OCI-LY1 (cell line): ENCODE results near the gene TKTL1.

ENCODE experiments used
- H2AFZ ChIP-seq: fragments of 200-600 bp; sonication (generic), shearing (Covaris generic); 2 replicates; pipeline ENCODE4 v1.6.0; 2014; ENCODE audit warnings: antibody characterized with exemption, mild to moderate bottlenecking, low read length
- H3F3A ChIP-seq: fragments of 200-600 bp; sonication (generic), shearing (Covaris generic); 2 replicates; pipeline ENCODE4 v1.6.0; 2014; ENCODE audit warnings: mild to moderate bottlenecking, antibody characterized with exemption, low read length, moderate library complexity; ENCODE audit not compliant: insufficient read depth
- H3K27ac ChIP-seq: fragments of 200-600 bp; sonication (generic); 2 replicates; pipeline ENCODE4 v1.5.1; 2014; ENCODE audit warnings: low read length, mixed run types, mild to moderate bottlenecking, low read depth; ENCODE audit not compliant: poor library complexity, severe bottlenecking
- H3K27me3 ChIP-seq: fragments of 200-600 bp; sonication (generic); 2 replicates; pipeline ENCODE4 v1.6.0; 2014; ENCODE audit warnings: antibody characterized with exemption, mild to moderate bottlenecking, low read length, moderate library complexity; ENCODE audit not compliant: insufficient read depth
- H3K36me3 ChIP-seq: fragments of 200-600 bp; sonication (generic); 2 replicates; pipeline ENCODE4 v1.6.1; 2014; ENCODE audit warnings: mild to moderate bottlenecking, antibody characterized with exemption, low read length, moderate library complexity, mixed read lengths; ENCODE audit not compliant: insufficient read depth
- H3K4me1 ChIP-seq: fragments of 200-600 bp; sonication (generic); 2 replicates; pipeline ENCODE4 v1.5.1; 2014; ENCODE audit warnings: mild to moderate bottlenecking, low read length, moderate library complexity; ENCODE audit not compliant: insufficient read depth, severe bottlenecking
- H3K4me2 ChIP-seq: fragments of 200-600 bp; sonication (generic), shearing (Covaris generic); 2 replicates; pipeline ENCODE4 v1.6.1; 2014; ENCODE audit warnings: low read length
- H3K4me3 ChIP-seq: fragments of 200-600 bp; sonication (generic); 2 replicates; pipeline ENCODE4 v1.5.1; 2014; ENCODE audit warnings: low read length, low read depth, mild to moderate bottlenecking, mixed read lengths; ENCODE audit not compliant: poor library complexity, severe bottlenecking
- H3K79me2 ChIP-seq: fragments of 200-600 bp; shearing (Covaris generic); 2 replicates; pipeline ENCODE4 v1.6.1; 2016; ENCODE audit warnings: mixed run types, low read length, mixed read lengths; ENCODE audit not compliant: insufficient read depth
- H3K9ac ChIP-seq: fragments of 200-600 bp; sonication (generic), shearing (Covaris generic); 2 replicates; pipeline ENCODE4 v1.6.1; 2014; ENCODE audit warnings: mild to moderate bottlenecking, low read length, mixed read lengths
- H3K9me2 ChIP-seq: fragments of 200-600 bp; sonication (generic), shearing (Covaris generic); 2 replicates; pipeline ENCODE4 v1.6.1; 2014; ENCODE audit warnings: low read depth, mild to moderate bottlenecking, low read length, mixed read lengths
- H3K9me3 ChIP-seq: fragments of 200-600 bp; shearing (Covaris generic); 2 replicates; pipeline ENCODE4 v1.6.1; 2014; ENCODE audit warnings: low read length, mixed read lengths
- H4K20me1 ChIP-seq: fragments of 200-600 bp; sonication (generic), shearing (Covaris generic); 2 replicates; pipeline ENCODE4 v1.6.0; 2016; ENCODE audit warnings: mild to moderate bottlenecking, low read length; ENCODE audit not compliant: insufficient read depth
- EZH2 ChIP-seq: fragments of 200-600 bp; sonication (generic), shearing (Covaris generic); IDR thresholded peaks from 2 replicates; pipeline ENCODE4 v1.8.0; 2017; ENCODE audit warnings: borderline replicate concordance, mixed run types, mild to moderate bottlenecking, antibody characterized with exemption, low read length, moderate library complexity, mixed read lengths
- TF ChIP-seq, protein P1 (sequence below): fragments of 200-600 bp; sonication (generic), shearing (Covaris generic); IDR thresholded peaks from 2 replicates; pipeline ENCODE4 v1.5.1; 2017; ENCODE audit warnings: mild to moderate bottlenecking, antibody characterized with exemption, low read length, moderate library complexity, mixed read lengths

Gene TKTL1

DNA sequence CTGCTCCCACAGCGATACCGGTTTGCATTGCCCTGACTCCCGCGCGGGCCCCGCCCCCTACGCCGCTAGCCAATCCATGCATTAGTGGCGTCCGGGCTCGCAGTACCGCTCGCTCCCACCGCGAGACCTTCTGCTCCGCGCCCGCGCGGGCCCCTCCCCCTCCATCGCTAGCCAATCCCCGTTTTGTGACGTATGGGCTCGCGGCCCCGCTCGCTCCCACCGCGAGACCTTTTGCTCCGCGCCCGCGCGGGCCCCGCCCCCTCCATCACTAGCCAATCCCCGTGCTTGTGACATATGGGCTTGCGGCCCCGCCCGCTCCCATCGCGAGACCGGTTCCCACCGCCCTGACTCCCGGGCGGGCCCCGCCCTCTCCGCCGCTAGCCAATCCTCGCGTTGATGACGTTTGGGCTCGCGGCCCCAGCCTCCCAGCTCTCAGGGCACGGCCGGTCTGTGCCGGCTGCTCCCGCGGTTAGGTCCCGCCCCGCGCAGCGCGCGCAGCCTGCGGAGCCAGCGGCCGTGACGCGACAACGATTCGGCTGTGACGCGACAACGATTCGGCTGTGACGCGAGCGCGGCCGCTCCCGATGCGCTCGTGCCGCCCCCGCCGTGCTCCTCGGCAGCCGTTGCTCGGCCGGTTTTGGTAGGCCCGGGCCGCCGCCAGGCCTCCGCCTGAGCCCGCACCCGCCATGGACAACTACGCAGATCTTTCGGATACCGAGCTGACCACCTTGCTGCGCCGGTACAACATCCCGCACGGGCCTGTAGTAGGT lies 83.4 kb downstream of the TKTL1 start, which contains the start of gene EMD:
EMD (plus strand) TSS at position 497 of the 770 bp plus-strand sequence; CDS start at position 687, 190 bp downstream.
- Histone ChIP-seq H3K9ac (peak within 1 kb of the TSS; percentile 96), H3K79me2 (no peaks in the 10 kb centered on the region; the same call in 1 of the 2 replicates), H3K36me3 (peaks cover 8% of the 10 kb centered on the region), H3K4me3 (peak within 1 kb of the TSS; percentile 90), H3F3A (no peaks in the 10 kb centered on the region), H3K9me3 (no peaks in the 10 kb centered on the region), H3K9me2 (no peaks in the 10 kb centered on the region), H2AFZ (no peak within 1 kb of the TSS), H3K27ac (peak within 1 kb of the TSS; percentile 61), H3K27me3 (no peaks in the 10 kb centered on the region), H3K4me2 (peak within 1 kb of the TSS; percentile 84), H4K20me1 (no peaks in the 10 kb centered on the region), H3K4me1 (peaks cover 29% of the 10 kb centered on the region)
- TF ChIP-seq, protein P1, sequence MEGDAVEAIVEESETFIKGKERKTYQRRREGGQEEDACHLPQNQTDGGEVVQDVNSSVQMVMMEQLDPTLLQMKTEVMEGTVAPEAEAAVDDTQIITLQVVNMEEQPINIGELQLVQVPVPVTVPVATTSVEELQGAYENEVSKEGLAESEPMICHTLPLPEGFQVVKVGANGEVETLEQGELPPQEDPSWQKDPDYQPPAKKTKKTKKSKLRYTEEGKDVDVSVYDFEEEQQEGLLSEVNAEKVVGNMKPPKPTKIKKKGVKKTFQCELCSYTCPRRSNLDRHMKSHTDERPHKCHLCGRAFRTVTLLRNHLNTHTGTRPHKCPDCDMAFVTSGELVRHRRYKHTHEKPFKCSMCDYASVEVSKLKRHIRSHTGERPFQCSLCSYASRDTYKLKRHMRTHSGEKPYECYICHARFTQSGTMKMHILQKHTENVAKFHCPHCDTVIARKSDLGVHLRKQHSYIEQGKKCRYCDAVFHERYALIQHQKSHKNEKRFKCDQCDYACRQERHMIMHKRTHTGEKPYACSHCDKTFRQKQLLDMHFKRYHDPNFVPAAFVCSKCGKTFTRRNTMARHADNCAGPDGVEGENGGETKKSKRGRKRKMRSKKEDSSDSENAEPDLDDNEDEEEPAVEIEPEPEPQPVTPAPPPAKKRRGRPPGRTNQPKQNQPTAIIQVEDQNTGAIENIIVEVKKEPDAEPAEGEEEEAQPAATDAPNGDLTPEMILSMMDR: no peak
- no peak for TF ChIP-seq EZH2

- no peaks in the 10 kb centered on the region for H3K9me2 ChIP-seq
- peak overlapping the region; percentile 90 for H3K4me3 ChIP-seq
- H3K27me3 ChIP-seq: no peaks in the 10 kb centered on the region
- H2AFZ ChIP-seq: no peak overlapping the region
- peaks cover 30% of the 10 kb centered on the region for H3K4me1 ChIP-seq
- H3K9ac ChIP-seq: peak overlapping the region; percentile 96
- H3K4me2 ChIP-seq: peak overlapping the region; percentile 73
- no peaks in the 10 kb centered on the region for H4K20me1 ChIP-seq
- peak overlapping the region; percentile 10 for H3K27ac ChIP-seq
- H3K79me2 ChIP-seq: no peaks in the 10 kb centered on the region; the same call in 1 of the 2 replicates
- H3K36me3 ChIP-seq: peaks cover 8% of the 10 kb centered on the region
- no peaks in the 10 kb centered on the region for H3K9me3 ChIP-seq
- H3F3A ChIP-seq: no peaks in the 10 kb centered on the region
- TF ChIP-seq, protein P1: no peak
- no peak for TF ChIP-seq EZH2
Measured at GRCh38 chrX:154379569-154379951, 84.0 kb downstream of the TKTL1 start.
